Adipocyte (in vitro differentiated cells): ENCODE data around the gene ARL8B.

Source experiments
- DNase-seq: peaks from one replicate; pipeline ENCODE4 v3.0.0-alpha.2; 2015; ENCODE audit warnings: low read depth
- H3K27me3 ChIP-seq: replicated peaks from 2 replicates; pipeline ENCODE4 v1.7.0; 2013; ENCODE audit warnings: mild to moderate bottlenecking, low read length, moderate library complexity; ENCODE audit not compliant: control insufficient read depth, insufficient read depth
- H3K36me3 ChIP-seq: 2 replicates; pipeline ENCODE4 v1.7.0; 2013; ENCODE audit warnings: low read length, mild to moderate bottlenecking, moderate library complexity; ENCODE audit not compliant: control insufficient read depth, insufficient read depth, severe bottlenecking
- H3K4me1 ChIP-seq: 2 replicates; pipeline ENCODE4 v1.7.0; 2013; ENCODE audit warnings: mild to moderate bottlenecking, low read length, moderate library complexity; ENCODE audit not compliant: control insufficient read depth, insufficient read depth
- H3K4me3 ChIP-seq: 2 replicates; pipeline ENCODE4 v1.7.0; 2013; ENCODE audit warnings: mild to moderate bottlenecking, low read length, moderate library complexity
- H3K9ac ChIP-seq: 2 replicates; pipeline ENCODE4 v1.7.0; 2013; ENCODE audit warnings: mild to moderate bottlenecking, low read length, moderate library complexity
- H3K9me3 ChIP-seq: 2 replicates; pipeline ENCODE4 v1.7.0; 2013; ENCODE audit warnings: mild to moderate bottlenecking, low read length, moderate library complexity; ENCODE audit not compliant: control insufficient read depth

The ARL8B gene

GRCh38 chr3:5188419-5189221 lies 66.5 kb downstream of the ARL8B start:
- H3K4me1 ChIP-seq, result peaks cover 21% of the 10 kb centered on the region
- peak; percentile 48 for DNase-seq
- H3K9ac ChIP-seq, result peak overlapping the region; percentile 95
- no peaks in the 10 kb centered on the region for H3K36me3 ChIP-seq
- H3K27me3 ChIP-seq, result no peaks in the 10 kb centered on the region
- H3K4me3 ChIP-seq, result peak overlapping the region; percentile 94
- H3K9me3 ChIP-seq, result no peaks in the 10 kb centered on the region

GRCh38 chr3:5190147-5190791 lies 68.2 kb downstream of the ARL8B start:
- no peaks in the 10 kb centered on the region for H3K27me3 ChIP-seq
- DNase-seq, result no peak
- peak overlapping the region; percentile 43 for H3K4me3 ChIP-seq
- H3K9me3 ChIP-seq, result no peaks in the 10 kb centered on the region
- H3K9ac ChIP-seq, result no peak overlapping the region
- H3K4me1 ChIP-seq, result peaks cover 31% of the 10 kb centered on the region
- H3K36me3 ChIP-seq, result no peaks in the 10 kb centered on the region

GRCh38 chr3:5191555-5192304 lies 69.6 kb downstream of the ARL8B start:
- DNase-seq, result no peak
- no peak overlapping the region for H3K9ac ChIP-seq
- peaks cover 37% of the 10 kb centered on the region for H3K4me1 ChIP-seq
- no peaks in the 10 kb centered on the region for H3K9me3 ChIP-seq
- no peaks in the 10 kb centered on the region for H3K27me3 ChIP-seq
- no peak overlapping the region for H3K4me3 ChIP-seq
- no peaks in the 10 kb centered on the region for H3K36me3 ChIP-seq

- H3K27me3 ChIP-seq, result no peaks in the 10 kb centered on the region
- no peak for DNase-seq
- no peaks in the 10 kb centered on the region for H3K9me3 ChIP-seq
- peaks cover 44% of the 10 kb centered on the region for H3K4me1 ChIP-seq
- H3K4me3 ChIP-seq, result no peak overlapping the region
- H3K36me3 ChIP-seq, result no peaks in the 10 kb centered on the region
- H3K9ac ChIP-seq, result no peak overlapping the region
Observed at GRCh38 chr3:5192571-5193365, 70.7 kb downstream of the ARL8B start.

GRCh38 chr3:5194341-5194740 lies 72.2 kb downstream of the ARL8B start:
- H3K9ac ChIP-seq, result no peak overlapping the region
- H3K4me1 ChIP-seq, result peaks cover 57% of the 10 kb centered on the region
- H3K36me3 ChIP-seq, result no peaks in the 10 kb centered on the region

GRCh38 chr3:5194801-5195509 lies 72.9 kb downstream of the ARL8B start:
- peaks cover under 1% of the 10 kb centered on the region for H3K36me3 ChIP-seq
- H3K9me3 ChIP-seq, result no peaks in the 10 kb centered on the region
- peak; percentile 89 for DNase-seq
- no peak overlapping the region for H3K9ac ChIP-seq
- H3K27me3 ChIP-seq, result no peaks in the 10 kb centered on the region
- peaks cover 61% of the 10 kb centered on the region for H3K4me1 ChIP-seq
- H3K4me3 ChIP-seq, result no peak overlapping the region

More at GRCh38 chr3:5194341-5194740, 72.2 kb downstream of the ARL8B start:
- Histone ChIP-seq H3K27me3 (no peaks in the 10 kb centered on the region), H3K4me3 (no peak overlapping the region), H3K9me3 (no peaks in the 10 kb centered on the region)
- no peak for DNase-seq

- no peak for DNase-seq
- no peaks in the 10 kb centered on the region for H3K27me3 ChIP-seq
- no peak overlapping the region for H3K9ac ChIP-seq
- H3K36me3 ChIP-seq, result peaks cover 6% of the 10 kb centered on the region
- H3K4me1 ChIP-seq, result peaks cover 55% of the 10 kb centered on the region
- no peaks in the 10 kb centered on the region for H3K9me3 ChIP-seq
- no peak overlapping the region for H3K4me3 ChIP-seq
Observed at GRCh38 chr3:5195605-5196004, 73.5 kb downstream of the ARL8B start.

- no peaks in the 10 kb centered on the region for H3K9me3 ChIP-seq
- H3K4me3 ChIP-seq, result peak overlapping the region; percentile 54
- H3K27me3 ChIP-seq, result no peaks in the 10 kb centered on the region
- peaks cover 60% of the 10 kb centered on the region for H3K4me1 ChIP-seq
- peaks cover 6% of the 10 kb centered on the region for H3K36me3 ChIP-seq
- DNase-seq, result peak; percentile 48
- H3K9ac ChIP-seq, result peak overlapping the region; percentile 53
Observed at GRCh38 chr3:5197022-5197421, 74.9 kb downstream of the ARL8B start.

- H3K36me3 ChIP-seq, result peaks cover 6% of the 10 kb centered on the region
- peak overlapping the region; percentile 53 for H3K9ac ChIP-seq
- peak; percentile 83 for DNase-seq
- no peaks in the 10 kb centered on the region for H3K27me3 ChIP-seq
- H3K4me3 ChIP-seq, result peak overlapping the region; percentile 54
- H3K4me1 ChIP-seq, result peaks cover 66% of the 10 kb centered on the region
- no peaks in the 10 kb centered on the region for H3K9me3 ChIP-seq
Observed at GRCh38 chr3:5197470-5198312, 75.6 kb downstream of the ARL8B start.

GRCh38 chr3:5198313-5198677 lies 76.2 kb downstream of the ARL8B start:
- Histone ChIP-seq H3K36me3 (peaks cover 12% of the 10 kb centered on the region), H3K4me1 (peaks cover 71% of the 10 kb centered on the region), H3K27me3 (no peaks in the 10 kb centered on the region), H3K9me3 (no peaks in the 10 kb centered on the region), H3K4me3 (no peak overlapping the region), H3K9ac (no peak overlapping the region)
- DNase-seq, result no peak
